Inflammatory macrophage (primary cell): Measurements from ENCODE around the gene TMEM205.
"Not testable (repeated sequence)": the region's sequence is repeated elsewhere in the genome, so short reads cannot be mapped to it uniquely, and the experiment has no call there.

Source experiments
- DNase-seq, 2 donors: peaks; one replicate each; pipeline ENCODE4 v3.0.0-alpha.2; 2020 to 2022

The TMEM205 gene

GRCh38 chr19:11373166-11373884, 27.3 kb upstream of the TMEM205 start:
- no peak for DNase-seq

- DNase-seq: no peak
Observed at GRCh38 chr19:11370744-11371143, 24.7 kb upstream of the TMEM205 start.

- no peak for DNase-seq
Observed at GRCh38 chr19:11367528-11367927, 21.5 kb upstream of the TMEM205 start.

GRCh38 chr19:11365557-11366117, 19.6 kb upstream of the TMEM205 start:
- DNase-seq: no peak

- no peak for DNase-seq
Observed at GRCh38 chr19:11364935-11365334, 18.9 kb upstream of the TMEM205 start.

GRCh38 chr19:11364296-11364904, 18.3 kb upstream of the TMEM205 start:
- no peak for DNase-seq

GRCh38 chr19:11363881-11364280, 17.8 kb upstream of the TMEM205 start:
- DNase-seq: no peak

GRCh38 chr19:11361771-11362731, 16.0 kb upstream of the TMEM205 start:
- no peak for DNase-seq

GRCh38 chr19:11361037-11361770, 15.1 kb upstream of the TMEM205 start:
- no peak for DNase-seq

GRCh38 chr19:11359421-11359820, 13.4 kb upstream of the TMEM205 start:
- DNase-seq: no peak

GRCh38 chr19:11356676-11357550, 10.8 kb upstream of the TMEM205 start:
- DNase-seq: no peak

GRCh38 chr19:11356074-11356397, 10.0 kb upstream of the TMEM205 start:
- no peak for DNase-seq

- peak; percentile 92 to 93 for DNase-seq
Observed at GRCh38 chr19:11355160-11356073, 9.3 kb upstream of the TMEM205 start, which contains the start of gene PLPPR2. PLPPR2 (plus strand) TSS chr19:11355432; CDS start chr19:11357674, 2,242 bp downstream.

GRCh38 chr19:11354102-11354501, 8.0 kb upstream of the TMEM205 start:
- DNase-seq: not testable (repeated sequence)

- no peak for DNase-seq
Observed at GRCh38 chr19:11349171-11349570, 3.1 kb upstream of the TMEM205 start.

GRCh38 chr19:11347546-11348039, 1.5 kb upstream of the TMEM205 start:
- DNase-seq: no peak

GRCh38 chr19:11345122-11345803, 805 bp downstream of the TMEM205 start:
- no peak for DNase-seq

- DNase-seq: no peak
Observed at GRCh38 chr19:11342429-11342828, 3.6 kb downstream of the TMEM205 start.

- not testable (repeated sequence) for DNase-seq
Observed at GRCh38 chr19:11340099-11340467, 6.0 kb downstream of the TMEM205 start.
